ENCODE results near the gene SLC5A1.

Gene SLC5A1

DNA sequence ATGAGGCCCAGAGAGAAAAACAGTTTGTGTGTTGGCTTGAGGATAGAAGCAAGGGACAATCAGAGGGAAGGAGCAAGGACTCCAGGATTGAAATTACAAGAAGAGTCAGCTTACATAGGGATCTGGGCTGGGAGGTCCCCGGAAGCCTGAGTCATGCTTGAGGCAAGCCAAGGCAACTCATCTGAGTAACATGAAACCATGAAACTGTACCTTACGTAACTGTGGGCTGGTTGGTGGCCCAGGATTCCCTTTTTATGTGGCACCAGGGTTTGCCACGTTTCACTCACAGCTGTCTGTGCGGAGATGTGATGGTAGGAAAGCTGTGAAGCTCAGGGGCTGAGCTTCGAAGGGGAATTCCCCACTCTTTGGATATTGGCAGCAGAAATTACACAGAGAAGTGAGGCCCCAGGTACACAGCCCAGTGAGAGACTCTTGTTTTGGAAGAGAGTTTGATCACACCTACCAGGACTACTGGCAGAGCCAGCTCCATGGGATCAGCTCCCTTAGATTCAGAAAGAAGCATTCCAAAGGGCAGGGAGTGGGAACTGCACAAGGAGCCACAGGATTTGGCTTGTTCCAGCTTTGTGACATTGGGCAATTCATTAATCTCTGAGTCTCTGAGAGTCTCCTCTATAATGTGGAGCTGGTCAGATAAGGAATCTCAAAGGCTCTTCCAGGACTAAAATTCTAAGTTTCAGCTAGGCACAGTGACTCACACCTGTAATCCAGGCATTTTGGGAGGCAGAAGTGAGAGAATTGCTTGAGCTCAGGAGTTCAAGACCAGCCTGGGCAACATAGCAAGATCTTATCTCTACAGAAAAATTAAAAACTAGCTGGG is 7.8 kb downstream of the SLC5A1 start:
- peak; percentile 77 for DNase-seq (ENCODE audit: low read depth, low spot score)

DNA sequence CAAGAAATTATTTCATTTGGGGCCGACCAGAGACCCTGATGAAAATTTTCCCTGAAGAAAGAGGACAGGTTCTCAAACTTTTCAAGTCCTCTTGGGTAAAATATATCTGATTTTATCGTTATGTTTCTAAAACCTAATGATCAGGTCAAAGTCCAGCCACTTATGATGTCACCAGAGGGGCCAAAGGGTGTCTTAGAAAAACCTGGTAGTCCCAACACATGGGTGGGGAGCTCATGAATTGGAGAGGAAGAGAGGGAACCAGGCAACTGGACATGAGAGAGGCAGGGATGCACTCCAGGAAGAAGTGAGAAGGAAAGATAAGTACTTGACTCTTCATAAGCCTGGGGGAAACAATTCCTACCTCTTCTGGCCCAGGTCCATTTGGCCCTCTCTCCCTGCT is 9.2 kb downstream of the SLC5A1 start:
- DNase-seq (ENCODE audit: low read depth, low spot score): no peak

DNA sequence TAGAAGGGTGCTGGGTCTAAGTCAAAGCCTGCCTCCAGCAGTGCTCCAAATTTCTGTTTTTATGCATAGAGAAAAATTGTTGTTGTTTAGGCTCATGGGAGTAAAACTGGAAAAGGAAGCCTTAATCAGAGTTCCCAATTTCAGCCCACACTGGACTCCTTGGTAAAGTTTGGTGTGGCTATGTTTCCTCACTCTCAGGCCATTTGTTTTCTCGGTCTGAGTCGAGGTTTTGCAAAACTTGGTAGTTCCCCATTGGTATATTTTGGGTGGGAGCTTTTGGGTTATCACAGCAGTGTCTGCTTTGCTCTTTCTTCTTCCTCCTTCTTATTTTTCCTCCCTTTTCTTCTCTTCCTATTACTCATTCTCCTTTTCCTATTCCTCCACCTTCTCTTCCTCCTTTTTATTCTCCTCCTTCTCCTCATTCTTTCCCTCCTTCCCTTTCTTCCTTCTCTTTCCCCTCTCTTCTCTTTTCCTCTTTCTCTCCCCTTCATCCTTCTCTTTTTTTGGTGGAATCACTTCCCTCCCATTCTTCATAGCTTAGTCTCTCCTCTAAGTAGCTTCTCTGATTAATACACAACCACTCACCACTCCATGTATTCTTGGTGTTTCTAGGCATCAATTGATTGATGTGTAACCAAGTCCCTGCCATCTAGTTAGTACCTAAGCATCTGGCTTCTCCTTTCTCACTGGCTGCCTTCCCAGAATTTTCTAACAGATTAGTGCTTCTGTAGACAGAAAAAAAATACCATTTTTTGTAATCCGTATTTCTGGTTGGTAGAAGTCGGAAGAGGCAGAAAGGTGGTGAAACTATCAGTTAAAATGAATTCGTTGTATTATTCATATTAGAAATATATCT is 10.1 kb downstream of the SLC5A1 start:
- no peak for DNase-seq (ENCODE audit: low read depth, low spot score)

DNA sequence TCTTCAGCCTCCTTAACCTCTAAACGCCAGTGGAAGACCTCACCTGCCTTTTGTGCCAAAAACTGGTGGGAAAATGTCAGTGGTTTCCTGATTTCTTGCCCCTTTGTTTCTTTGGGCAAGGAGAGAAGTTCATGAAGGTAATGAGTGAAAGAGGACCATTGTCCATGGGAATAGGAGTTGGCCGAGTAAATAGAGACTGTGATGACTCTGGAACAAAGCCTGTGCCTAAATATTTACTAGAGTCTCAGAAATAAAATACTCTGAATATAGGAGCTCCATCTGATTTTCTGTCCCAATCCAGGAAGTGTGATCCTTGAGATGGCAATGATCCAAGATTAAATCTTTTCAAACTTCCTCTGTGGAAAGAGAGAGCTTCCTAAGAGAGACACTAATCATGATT is 12.0 kb downstream of the SLC5A1 start:
- DNase-seq (ENCODE audit: low read depth, low spot score): no peak

DNA sequence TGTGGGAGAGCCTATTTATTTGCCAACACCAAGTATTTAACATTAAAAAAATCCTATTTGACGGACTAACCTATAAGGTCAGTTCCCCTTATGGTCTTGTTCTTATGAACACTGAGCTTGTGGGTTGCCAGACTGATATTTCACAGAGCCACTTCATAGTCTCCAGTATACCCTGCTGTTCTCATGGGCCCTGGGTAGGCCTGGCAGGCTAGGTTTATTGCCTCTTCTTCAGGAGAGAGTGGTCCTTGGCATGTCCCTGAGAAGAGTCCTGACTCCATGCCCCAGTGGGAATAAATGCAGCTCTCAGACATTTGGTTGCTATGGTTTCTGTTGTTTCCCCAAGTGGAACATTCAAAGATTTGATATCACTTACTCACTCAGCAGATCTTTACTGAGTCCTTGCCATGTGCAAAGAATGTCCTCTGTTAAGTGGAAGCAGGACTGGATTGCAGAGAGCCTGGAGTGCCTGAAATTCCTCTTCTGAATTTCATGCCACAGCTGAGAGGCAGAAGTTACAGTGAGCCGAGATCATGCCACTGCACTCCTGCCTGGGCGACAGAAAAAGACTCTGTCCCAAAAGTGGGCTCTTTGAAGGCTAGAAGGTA is 15.7 kb downstream of the SLC5A1 start:
- DNase-seq (ENCODE audit: low read depth, low spot score): peak; percentile 26

DNA sequence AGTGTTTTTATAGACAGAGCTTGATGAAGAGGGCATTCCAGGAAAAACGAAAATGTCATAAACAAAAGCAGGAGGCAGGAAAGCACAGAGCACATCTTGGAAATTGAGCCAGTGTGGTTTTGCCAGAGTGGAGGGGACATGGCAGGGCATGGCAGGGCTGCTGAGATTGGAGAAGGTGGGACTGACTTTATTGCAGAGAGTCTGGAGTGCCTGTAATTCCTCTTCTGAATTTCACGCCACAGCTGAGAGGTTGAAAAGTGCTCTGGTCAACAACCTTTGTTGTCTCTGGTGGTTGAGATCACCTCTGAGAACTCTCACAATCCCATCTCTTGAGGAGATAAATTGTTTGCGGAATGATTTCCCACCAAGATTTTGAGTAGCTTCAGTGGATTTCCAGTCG is 16.4 kb downstream of the SLC5A1 start:
- no peak for DNase-seq (ENCODE audit: low read depth, low spot score)

DNA sequence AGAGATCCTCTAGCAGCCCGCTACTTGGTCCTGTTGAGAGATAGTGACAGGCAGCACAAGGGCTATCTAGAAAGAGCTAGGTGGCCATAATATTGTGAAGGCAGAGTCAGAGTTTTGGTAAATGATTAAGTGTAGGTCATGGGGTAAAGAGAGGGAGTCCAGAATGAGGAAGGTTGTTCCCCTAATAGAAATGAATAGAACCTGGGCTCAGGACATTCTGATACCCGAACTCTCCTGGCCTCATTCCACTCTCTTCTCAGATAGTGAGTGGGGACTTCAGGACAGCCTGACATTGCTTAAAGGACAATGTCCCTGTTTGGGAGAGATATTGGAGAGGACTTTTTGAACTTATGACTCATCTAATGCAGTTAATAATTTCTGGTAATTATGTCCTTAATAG is 20.6 kb downstream of the SLC5A1 start:
- DNase-seq (ENCODE audit: low read depth, low spot score): no peak

DNA sequence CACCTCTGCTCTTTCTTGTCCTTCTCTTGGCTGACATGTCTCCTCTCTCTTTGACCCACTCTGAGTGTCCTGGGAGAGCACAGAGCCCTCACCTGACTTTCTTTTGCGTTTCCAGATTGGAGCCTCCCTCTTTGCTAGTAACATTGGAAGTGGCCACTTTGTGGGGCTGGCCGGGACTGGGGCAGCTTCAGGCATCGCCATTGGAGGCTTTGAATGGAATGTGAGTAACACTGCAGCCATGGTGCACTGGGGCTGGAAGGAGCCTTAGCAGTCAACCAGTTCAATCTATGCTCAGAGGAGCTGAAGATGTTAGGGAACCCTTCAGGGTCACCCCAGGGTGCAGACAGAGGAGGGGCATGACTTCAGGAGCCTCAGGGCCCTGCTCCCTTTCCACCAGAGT is 23.8 kb downstream of the SLC5A1 start:
- no peak for DNase-seq (ENCODE audit: low read depth, low spot score)

DNA sequence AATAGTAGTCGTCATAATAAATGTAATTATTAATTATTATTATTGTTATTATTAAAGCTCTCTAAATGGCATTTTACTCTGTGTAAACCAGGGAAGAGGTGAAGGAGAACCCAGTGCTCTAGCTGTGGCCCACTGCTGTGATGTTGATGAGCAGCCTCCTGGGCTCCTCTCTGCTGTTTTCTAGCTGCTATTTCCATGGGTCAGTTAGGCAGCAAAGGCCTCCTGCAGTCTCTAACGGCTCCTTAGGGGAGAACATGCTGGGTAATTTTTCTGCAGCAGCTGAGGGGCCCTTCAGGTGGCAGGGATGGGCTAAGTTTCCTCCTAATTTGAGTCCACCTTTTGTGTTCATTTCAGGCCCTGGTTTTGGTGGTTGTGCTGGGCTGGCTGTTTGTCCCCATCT is 24.6 kb downstream of the SLC5A1 start:
- DNase-seq (ENCODE audit: low read depth, low spot score): no peak

DNA sequence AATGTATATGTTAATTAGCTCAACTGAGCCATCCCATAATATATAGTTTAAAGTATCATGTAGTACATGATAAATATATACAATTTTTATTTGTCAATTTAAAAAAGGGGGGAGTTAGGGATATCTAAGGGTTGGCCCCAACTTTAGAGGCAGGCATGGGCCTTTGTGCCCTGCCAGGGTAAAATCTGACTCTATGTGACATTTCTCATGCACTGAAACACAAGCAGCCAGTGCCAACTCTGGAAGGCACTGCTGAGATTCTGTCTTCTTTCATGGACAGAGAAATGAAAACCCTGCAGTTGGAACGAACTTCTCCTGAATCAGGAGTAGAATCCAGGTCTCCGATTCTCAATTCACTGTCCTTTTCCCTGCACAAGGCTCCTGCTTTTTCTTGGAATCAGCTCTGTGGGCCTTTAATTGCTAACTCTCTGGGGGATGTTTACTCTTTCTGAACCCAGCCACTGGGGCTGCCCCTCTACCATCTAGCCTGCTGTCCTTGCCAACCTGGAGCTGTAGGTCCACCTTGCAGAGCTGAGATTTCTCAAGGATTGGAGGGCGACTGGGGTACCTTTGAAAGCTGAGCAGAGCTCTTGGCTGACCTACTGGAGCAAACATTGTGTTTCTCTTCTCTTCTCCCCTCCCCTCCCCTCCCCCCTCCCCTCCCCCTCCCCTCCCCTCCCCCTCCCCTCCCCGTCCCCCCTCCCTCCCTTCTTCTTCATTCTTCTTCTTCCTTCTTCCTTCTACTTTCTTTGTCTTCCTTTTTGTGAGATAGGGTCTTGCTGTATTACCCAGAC is 26.7 kb downstream of the SLC5A1 start:
- no peak for DNase-seq (ENCODE audit: low read depth, low spot score)

DNA sequence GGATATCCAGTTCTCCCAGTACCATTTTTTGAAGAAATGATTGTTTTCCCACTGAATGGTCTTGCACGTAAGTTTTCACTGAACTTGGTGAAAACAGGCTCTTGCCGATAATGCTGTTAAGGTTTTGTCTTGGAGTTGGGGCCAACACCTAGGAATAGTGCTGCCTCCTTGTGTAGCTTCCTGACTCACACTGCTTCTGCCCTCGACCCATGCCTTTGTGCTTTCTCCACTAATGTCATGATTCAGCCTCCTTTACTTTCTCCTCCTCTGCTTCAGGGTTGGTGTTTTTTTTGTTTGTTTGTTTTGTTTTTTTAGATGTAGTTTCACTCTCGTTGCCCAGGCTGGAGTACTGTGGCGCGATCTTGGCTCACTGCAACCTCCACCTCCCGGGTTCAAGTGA is 30.2 kb downstream of the SLC5A1 start:
- no peak for DNase-seq (ENCODE audit: low read depth, low spot score)

DNA sequence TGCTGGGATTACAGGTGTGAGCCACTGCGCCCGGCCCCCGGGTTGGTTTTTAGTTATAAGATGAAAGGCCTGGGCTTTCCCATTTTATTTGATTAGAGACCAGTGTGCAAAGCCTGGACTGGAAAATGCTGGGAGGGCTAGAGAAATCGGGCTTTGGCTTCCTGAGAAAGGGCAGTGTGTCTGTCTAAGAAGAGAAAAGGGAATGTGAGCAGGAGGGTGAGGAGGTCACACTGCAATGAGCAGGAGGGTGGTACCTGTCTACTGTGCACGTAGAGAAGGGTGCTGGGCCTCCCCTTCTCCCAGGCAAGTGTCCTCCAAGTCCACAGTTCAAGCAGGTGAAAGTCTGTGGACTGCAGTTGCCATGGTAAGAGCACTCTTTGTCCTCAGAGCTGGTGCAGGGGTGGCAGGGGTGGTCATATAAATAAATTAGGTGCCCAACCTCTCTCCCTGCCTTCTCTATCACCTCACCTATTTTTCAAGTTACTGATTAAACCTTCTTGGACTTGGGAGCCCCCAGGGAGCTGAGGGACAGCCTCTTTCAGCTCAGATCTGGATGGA is 30.8 kb downstream of the SLC5A1 start:
- no peak for DNase-seq (ENCODE audit: low read depth, low spot score)

DNA sequence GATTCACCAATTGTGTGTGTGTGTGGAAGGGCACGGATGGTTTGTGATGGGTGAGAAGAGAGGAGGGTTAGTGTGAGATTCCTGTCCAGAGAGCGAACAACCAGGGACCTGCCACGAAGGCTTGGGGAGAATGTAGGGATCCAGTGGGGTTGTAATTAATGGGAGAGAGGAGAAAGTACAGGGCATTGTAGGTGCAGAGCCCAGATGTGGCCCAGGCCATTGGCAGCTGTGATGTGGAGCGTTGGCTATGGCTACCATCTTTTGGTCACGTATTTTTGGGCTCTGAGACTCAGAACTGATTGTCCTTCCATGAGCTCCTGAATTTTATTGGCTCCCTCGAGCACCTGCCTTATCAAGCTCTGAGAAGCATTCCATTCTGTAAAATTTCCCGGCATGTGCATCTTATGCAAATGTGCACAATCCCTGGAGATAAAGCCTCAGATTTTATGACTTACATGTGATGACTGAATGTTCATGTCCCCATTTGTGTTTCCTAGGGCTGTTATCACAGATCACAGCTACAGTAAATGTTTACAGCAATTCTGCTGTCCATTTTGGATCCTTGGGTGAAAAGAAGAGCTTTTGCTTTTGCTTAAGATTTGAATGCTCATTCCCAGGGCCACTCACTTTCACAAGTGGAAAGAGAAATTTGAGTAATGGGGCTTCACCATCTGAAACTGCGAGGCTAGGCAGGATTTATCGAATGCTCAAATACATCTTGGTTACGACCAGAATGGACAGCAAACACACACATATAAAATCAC is 33.1 kb downstream of the SLC5A1 start:
- DNase-seq (ENCODE audit: low read depth, low spot score): no peak

DNA sequence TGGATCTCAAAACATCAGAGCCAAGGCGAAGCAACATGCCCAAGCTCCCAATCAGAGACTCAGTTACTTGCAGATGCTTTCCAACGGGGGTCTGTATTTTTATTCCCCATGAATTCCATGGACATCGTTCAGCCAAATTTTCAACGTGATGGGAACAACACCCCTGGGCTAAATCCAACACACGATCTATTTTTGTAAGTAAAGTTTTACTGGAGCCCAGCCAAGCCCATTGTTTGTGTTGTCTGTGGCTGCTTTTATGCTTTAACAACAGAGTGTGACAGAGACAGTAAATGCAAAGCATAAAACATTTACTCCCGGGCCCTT is 33.7 kb downstream of the SLC5A1 start:
- no peak for DNase-seq (ENCODE audit: low read depth, low spot score)

DNA sequence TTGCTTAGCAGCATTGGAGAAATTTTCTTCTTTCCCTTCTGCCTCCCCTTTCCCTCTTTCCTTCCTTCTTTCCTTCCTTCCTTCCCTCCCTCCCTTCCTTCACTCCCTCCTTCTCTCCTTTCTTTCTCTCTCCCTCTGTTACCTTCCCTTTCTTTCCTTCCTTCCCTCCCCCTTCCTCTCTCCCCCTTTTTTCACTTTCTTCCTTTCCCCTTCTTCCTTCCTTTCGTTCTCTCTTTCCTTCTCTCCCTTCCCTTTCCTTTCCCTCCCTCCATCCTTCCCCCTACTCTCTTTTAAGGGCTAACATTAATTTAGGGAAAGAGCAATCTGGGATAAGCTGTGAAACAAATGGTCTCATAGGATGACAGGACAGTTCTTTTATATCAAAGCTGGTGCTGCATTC is 34.1 kb downstream of the SLC5A1 start:
- no peak for DNase-seq (ENCODE audit: low read depth, low spot score)

DNA sequence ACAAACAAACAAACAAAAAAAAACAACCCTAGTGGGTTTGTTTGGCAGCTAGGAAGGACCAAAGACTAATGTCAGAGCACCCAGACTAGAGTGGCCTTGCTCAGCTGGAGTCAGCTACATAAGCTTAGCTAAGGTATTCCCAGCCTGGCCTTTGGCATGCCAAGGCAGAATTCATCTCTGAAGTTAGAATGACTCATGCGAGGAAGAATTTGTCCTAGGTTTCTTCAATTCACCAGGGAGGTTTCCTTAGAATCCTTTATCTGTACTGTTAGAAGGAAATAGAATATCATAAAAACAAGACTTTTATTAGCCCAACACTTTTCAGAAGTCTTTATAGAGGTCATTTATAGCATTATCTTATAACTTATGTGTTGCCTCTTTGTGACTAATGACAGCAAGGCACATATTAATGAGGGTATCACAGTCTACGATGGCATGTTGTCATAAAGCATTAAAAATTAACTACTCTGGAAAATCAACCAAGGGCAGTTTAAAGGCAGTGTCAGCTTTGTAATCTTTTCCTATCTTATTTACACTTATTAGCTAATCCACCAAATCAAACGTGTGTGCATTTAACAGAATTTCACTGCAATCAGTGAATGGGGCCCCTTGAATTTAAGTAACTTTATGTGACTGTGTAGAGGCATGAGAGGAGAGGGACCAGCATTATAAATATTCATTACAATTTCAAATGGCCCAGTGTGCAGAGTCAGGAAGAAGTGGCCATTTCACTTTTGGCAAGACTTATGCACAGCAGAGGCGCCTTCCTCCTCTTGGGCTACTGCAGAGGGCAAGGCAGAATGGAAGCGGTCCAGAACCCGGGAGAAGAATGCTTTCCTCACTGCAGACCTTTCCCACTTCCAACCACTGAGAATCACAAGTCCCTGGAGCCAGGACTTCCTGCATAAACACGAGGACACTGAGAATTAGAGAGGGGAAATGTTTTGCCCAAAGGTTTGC is 36.3 kb downstream of the SLC5A1 start:
- peak; percentile 87 for DNase-seq (ENCODE audit: low read depth, low spot score)

DNA sequence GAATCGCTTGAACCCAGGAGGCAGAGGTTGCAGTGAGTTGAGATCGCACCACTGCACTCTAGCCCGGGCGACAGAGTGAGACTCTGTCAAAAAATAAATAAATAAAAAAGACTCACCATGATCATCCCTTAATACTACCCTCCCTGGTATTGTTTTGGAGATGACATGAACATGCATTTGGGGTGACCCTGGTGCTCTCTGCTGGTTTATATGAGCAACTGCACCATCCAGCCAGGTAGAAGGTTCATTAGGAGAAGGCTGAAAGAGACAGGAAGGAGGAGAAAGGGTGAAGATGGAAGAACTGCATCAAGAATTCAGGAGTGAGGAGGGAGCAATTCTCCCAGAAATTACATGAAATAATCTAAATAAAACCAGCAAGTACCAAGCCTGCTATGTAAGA is 37.8 kb downstream of the SLC5A1 start:
- peak; percentile 55 for DNase-seq (ENCODE audit: low read depth, low spot score)

DNA sequence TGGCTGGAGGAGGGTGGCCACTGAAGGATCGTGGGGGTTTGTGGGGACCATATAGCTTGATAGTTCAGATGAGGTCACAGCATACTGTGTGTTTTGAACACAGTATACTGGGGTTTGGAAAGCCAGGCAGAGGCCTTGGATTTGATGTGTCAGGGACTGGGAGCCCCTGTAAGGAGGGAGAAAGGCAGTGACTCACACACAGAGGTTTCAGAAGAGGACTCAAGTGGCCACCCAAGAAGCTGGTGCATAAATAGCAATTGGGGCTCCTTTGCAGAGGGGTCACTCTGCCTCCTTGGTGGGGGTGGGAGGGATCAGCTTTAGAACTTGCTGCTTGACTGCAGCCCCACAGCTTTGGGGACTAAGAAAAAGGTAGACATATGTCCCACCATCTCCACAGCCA is 39.3 kb downstream of the SLC5A1 start:
- DNase-seq (ENCODE audit: low read depth, low spot score): peak; percentile 11

DNA sequence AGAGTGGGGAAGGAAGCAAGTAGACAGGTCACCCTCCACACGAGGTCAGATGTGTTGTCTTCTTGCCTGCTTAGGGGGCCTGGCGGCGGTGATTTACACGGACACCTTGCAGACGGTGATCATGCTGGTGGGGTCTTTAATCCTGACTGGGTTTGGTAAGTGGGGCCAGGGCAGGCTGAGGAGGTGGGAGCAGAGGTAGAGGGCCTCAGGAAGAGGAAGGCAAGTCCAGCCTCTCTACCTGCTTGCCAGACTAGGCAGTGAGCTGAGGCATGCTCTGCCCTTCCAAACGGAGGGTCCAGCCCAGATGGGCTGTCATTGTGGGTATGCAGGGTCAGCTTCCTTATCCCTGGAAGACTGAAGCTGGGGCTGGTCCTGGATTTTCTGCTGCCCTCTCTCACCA is 39.9 kb downstream of the SLC5A1 start:
- DNase-seq (ENCODE audit: low read depth, low spot score): no peak

DNA sequence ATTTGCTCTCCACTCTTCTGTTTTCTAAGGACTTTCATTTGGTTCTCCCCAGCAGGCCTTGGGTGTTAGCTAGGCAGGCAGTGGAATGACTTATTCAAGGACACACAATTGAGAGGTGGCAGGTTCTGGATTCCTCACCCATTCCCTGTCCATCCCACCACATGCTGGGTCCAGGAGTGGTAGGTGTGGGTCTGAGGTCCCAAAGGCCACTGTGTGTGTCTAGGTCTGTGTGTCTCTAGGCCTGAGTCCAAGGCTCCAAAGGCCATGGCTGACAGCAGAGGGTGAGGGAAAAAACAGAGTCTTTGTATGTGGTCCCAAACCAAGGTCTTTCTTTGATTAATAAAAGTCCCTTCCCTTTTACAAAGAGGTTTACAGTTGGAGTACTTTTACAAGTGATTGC is 40.8 kb downstream of the SLC5A1 start:
- no peak for DNase-seq (ENCODE audit: low read depth, low spot score)

All from astrocyte of the hippocampus (primary cell).